BJ (cell line): ENCODE data around the gene RHOT2. TPM values are rescaled to one million over a fixed set of nuclear protein-coding genes. Genes with fewer than 3 reads are reported as not detected.

ENCODE experiments used
- CTCF ChIA-PET: fragments of 350-600 bp; formaldehyde crosslinking; extraction: SDS; loops from one replicate; lab custom pipeline; 2021; ENCODE audit warnings: antibody characterized with exemption, inconsistent platforms; lab: Yijun Ruan, JAX
- POLR2A ChIA-PET: fragments of 300-600 bp; sonication (Branson Sonifier 250); formaldehyde crosslinking; extraction: SDS; loops from one replicate; lab custom pipeline; 2021; ENCODE audit warnings: antibody characterized with exemption; lab: Charles Lee
- DNase-seq: peaks from one replicate; pipeline ENCODE4 v3.0.0-alpha.2; 2011; ENCODE audit warnings: low read depth
- H3K27me3 ChIP-seq: 2 replicates; pipeline ENCODE4 v1.6.0; 2011; ENCODE audit warnings: low read length; ENCODE audit not compliant: control insufficient read depth, insufficient read depth
- H3K36me3 ChIP-seq: 2 replicates; pipeline ENCODE4 v1.5.1; 2011; ENCODE audit warnings: low read length; ENCODE audit not compliant: control insufficient read depth, insufficient read depth
- H3K4me3 ChIP-seq: 2 replicates; pipeline ENCODE4 v1.5.1; 2011; ENCODE audit warnings: low read depth, mild to moderate bottlenecking, control low read depth, low read length
- polyA plus RNA-seq: library from polyadenylated mRNA; depleted of rRNA; stranded (reverse); fragments of >200 nt; gene quantifications from 2 replicates; pipeline ENCODE4 v1.2.3, GENCODE V29; 2011
- TF ChIP-seq, protein P1 (sequence below): IDR thresholded peaks from 2 replicates; pipeline ENCODE4 v1.5.1; 2011; ENCODE audit warnings: low read depth, mild to moderate bottlenecking, control low read depth, inconsistent platforms, low read length, moderate library complexity; ENCODE audit not compliant: insufficient read depth

RHOT2 gene
- polyA plus RNA-seq, 1 experiment = 81.7 TPM

DNA sequence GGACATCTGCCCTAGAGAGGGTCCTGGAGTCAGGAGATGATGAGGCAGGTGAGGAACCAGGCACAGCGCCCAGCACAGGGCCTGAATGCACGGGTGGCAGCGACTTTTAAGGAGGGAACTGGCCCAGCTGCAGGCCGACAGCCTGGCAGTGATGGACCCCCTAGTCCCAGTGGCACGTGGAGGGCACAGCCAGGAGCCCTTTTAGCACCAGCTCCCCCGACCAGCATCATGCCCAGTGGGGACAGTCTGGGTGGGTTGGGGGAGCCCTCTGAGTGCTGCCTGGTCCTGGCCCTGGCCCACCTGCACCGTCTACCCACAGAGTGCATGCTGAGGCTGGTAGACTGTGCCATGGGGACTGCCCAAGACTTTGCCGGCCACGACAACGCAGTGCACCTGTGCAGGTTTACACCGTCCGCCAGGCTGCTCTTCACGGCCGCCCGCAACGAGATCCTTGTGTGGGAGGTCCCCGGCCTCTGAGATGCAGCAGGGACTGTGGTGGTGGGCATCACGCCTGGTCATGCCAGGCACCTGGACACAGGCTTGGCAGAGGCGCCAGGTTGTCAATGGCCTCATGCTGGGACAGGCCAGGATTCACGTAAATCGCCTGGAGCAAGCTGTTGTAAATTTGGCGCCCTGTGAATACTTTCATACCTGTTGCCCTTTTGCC lies 686 bp upstream of the RHOT2 start:
- Histone ChIP-seq H3K36me3 (peaks cover 29% of the 10 kb centered on the region), H3K27me3 (no peaks in the 10 kb centered on the region), H3K4me3 (no peak overlapping the region)
- TF ChIP-seq, protein P1, sequence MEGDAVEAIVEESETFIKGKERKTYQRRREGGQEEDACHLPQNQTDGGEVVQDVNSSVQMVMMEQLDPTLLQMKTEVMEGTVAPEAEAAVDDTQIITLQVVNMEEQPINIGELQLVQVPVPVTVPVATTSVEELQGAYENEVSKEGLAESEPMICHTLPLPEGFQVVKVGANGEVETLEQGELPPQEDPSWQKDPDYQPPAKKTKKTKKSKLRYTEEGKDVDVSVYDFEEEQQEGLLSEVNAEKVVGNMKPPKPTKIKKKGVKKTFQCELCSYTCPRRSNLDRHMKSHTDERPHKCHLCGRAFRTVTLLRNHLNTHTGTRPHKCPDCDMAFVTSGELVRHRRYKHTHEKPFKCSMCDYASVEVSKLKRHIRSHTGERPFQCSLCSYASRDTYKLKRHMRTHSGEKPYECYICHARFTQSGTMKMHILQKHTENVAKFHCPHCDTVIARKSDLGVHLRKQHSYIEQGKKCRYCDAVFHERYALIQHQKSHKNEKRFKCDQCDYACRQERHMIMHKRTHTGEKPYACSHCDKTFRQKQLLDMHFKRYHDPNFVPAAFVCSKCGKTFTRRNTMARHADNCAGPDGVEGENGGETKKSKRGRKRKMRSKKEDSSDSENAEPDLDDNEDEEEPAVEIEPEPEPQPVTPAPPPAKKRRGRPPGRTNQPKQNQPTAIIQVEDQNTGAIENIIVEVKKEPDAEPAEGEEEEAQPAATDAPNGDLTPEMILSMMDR = no peak
- POLR2A ChIA-PET = no interaction called here
- no peak for DNase-seq
- CTCF ChIA-PET = interaction anchor here (1.5 to 3.1 kb wide), 3 partner anchors 9 to 23 kb away, joined by 3 to 20 read pairs (median 6); partner anchors contain the start of genes RHBDL1, STUB1 and WDR24

DNA sequence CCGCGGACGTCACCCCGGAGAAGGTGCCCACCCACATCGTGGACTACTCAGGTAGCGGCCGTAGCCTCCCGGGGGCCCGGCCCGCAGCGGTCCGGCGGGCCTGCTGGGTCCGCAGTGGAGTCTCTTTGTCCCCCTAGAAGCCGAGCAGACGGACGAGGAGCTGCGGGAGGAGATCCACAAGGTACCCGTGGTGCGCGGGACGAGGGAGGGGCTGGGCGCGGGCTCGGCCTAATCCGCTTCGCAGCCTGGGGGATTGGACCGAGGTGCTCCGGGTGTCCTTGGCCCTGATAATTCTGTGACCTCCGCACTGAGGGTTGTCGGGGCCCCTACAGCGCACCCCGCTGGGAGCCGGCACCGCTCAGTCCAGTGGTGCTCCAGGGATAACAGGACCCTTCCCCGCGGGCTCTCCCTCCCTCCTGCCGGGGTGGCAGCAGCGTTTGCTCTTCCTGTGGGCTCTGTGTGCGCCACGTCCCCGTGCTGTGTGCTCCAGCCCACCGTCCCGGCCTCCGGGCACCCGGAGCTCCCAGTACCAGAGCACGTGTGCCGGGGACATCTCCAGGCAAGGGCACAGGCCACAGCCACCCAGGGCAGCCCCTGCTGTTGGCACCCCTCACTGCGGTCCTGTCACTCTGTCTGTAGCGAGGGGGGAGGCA lies 713 bp downstream of the RHOT2 start:
- ChIA-PET CTCF (interaction anchor here (0.7 to 3.1 kb wide), 3 partner anchors 8 to 1189 kb away, joined by 3 to 20 read pairs (median 6); partner anchors contain the start of genes RHBDL1 and STUB1), POLR2A (no interaction called here)
- H3K4me3 ChIP-seq = peak overlapping the region; percentile 99
- TF ChIP-seq, protein P1 = no peak
- H3K27me3 ChIP-seq = no peaks in the 10 kb centered on the region
- DNase-seq = no peak
- peaks cover 39% of the 10 kb centered on the region for H3K36me3 ChIP-seq

DNA sequence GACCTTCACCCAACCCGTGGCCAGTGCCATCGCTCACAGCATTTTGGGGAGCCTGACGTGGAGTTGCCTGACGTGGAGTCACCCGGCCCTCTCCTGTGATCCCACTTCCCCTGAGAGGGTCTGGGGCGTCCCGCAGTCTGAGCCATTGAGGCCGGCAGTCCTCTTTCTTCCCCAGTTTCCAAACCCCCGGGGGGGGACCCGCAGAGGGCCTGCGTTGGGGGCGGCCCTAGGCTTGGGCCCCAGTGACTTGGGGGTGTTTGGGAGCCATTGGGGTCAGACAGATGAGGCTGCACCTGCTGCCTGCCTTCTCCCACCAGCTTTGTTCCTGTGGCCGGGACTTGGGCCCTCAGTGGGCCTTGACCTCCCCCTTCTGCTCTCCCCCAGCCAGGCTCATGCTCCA lies 1.7 kb downstream of the RHOT2 start:
- no peak for DNase-seq
- TF ChIP-seq, protein P1 = no peak
- CTCF ChIA-PET = no interaction called here
- POLR2A ChIA-PET = no interaction called here
- Histone ChIP-seq H3K4me3 (no peak overlapping the region), H3K36me3 (peaks cover 41% of the 10 kb centered on the region), H3K27me3 (no peaks in the 10 kb centered on the region)

DNA sequence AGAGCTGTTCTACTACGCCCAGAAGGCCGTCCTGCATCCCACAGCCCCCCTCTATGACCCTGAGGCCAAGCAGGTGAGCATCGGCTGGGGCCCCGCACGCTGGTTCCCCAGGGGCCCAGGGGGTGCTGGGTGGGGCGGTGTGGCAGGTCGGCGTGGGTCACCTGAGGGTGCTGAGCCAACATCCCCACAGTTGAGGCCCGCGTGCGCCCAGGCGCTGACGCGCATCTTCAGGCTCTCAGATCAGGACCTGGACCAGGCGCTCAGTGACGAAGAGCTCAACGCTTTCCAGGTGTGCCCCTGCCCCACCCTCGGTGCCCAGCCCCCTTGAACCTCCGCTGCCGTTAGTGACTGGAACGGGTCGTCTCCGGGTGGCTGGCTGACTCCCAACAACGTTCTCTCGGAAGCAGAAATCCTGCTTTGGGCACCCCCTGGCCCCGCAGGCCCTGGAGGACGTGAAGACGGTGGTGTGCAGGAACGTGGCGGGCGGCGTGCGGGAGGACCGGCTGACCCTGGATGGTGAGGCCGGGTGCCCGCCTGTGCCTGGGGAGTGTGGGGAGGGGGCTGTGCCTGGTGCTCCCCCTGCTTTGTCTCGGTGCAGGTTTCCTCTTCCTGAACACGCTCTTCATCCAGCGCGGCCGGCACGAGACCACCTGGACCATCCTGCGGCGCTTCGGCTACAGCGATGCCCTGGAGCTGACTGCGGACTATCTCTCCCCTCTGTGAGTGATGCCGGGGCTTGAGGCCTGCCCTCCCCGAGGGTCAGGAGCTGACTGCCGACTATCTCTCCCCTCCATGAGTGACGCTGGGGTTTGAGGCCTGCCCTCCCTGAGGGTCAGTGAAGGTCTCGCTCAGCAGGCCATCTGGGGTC lies 2.8 kb downstream of the RHOT2 start:
- peaks cover 41% of the 10 kb centered on the region for H3K36me3 ChIP-seq
- POLR2A ChIA-PET = no interaction called here
- no peak for DNase-seq

More for the DNA sequence above, 2.8 kb downstream of the RHOT2 start:
- H3K4me3 ChIP-seq = no peak overlapping the region
- CTCF ChIA-PET = interaction anchor here (0.5 to 0.6 kb wide), 2 partner anchors 9 to 27 kb away, joined by 3 to 6 read pairs; partner anchors contain the start of gene STUB1
- TF ChIP-seq, protein P1 = no peak
- no peaks in the 10 kb centered on the region for H3K27me3 ChIP-seq
